Endothelial cell of umbilical vein (primary cell): Measurements from ENCODE around the gene PIK3R1. TPM values are rescaled to one million over a fixed set of nuclear protein-coding genes. Genes with fewer than 3 reads are reported as not detected.

Experiments used
- BruUV-seq: library from RNA; stranded (reverse); fragments of 400-500 nt; replicated peaks from 2 replicates; lab custom pipeline; 2021; lab: Mats Ljungman, UMichigan
- CTCF ChIA-PET: fragments of 300-600, 350-600 bp; sonication (Branson Sonifier 250); formaldehyde crosslinking; loops from one replicate; lab custom pipeline; 2021; ENCODE audit warnings: antibody characterized with exemption, inconsistent platforms; lab: Charles Lee
- POLR2A ChIA-PET: fragments of 300-600, 350-600 bp; sonication (Branson Sonifier 250); formaldehyde crosslinking; loops from one replicate; lab custom pipeline; 2021; ENCODE audit warnings: antibody characterized with exemption, inconsistent platforms; lab: Charles Lee
- DNase-seq: peaks from one replicate; pipeline ENCODE4 v3.0.0-alpha.2; 2011; ENCODE audit warnings: low read depth, low spot score
- FAIRE-seq: peaks from 2 replicates; lab custom pipeline; 2011; peaks lifted over from hg19 to GRCh38; lab: Jason Lieb, UNC
- H2AFZ ChIP-seq: 2 replicates; pipeline ENCODE4 v1.6.0; 2012; ENCODE audit warnings: low read depth, low read length, control low read depth, inconsistent platforms
- H3K27ac ChIP-seq: 2 replicates; pipeline ENCODE4 v1.5.1; 2011; ENCODE audit warnings: low read depth, mild to moderate bottlenecking, control low read depth, low read length, moderate library complexity; ENCODE audit not compliant: insufficient read depth
- H3K27me3 ChIP-seq, 2 experiments: 2 replicates each; pipeline versions ENCODE4 v1.6.0 to v1.6.1; 2011; ENCODE audit warnings: low read length in 2 of 2, mixed read lengths in 1 of 2; ENCODE audit not compliant: control insufficient read depth in 2 of 2, insufficient read depth in 2 of 2
- H3K36me3 ChIP-seq, 2 experiments: 2 replicates in 1 of 2; 3 replicates in 1 of 2; pipeline ENCODE4 v1.5.1; 2011; ENCODE audit warnings: low read length in 2 of 2, mild to moderate bottlenecking in 1 of 2, moderate library complexity in 1 of 2; ENCODE audit not compliant: control insufficient read depth in 2 of 2, insufficient read depth in 2 of 2; ENCODE audit errors: extremely low read depth in 1 of 2
- H3K4me1 ChIP-seq: 3 replicates; pipeline ENCODE4 v1.5.1; 2011; ENCODE audit warnings: mild to moderate bottlenecking, low read length; ENCODE audit not compliant: control insufficient read depth, insufficient read depth; ENCODE audit errors: extremely low read depth
- H3K4me2 ChIP-seq: 2 replicates; pipeline ENCODE4 v1.6.1; 2011; ENCODE audit warnings: low read length, control low read depth, mixed read lengths; ENCODE audit not compliant: insufficient read depth
- H3K4me3 ChIP-seq, 3 experiments: fragments of 200-600 bp in 1 of 3; sonication (generic), shearing (Covaris generic) in 1 of 3; replicated peaks in 1 of 3; 2 replicates each; pipeline ENCODE4 v1.5.1; 2011 to 2016; ENCODE audit warnings: control low read depth in 3 of 3, low read length in 3 of 3, mild to moderate bottlenecking in 2 of 3, inconsistent platforms in 1 of 3, low read depth in 1 of 3, moderate library complexity in 1 of 3; ENCODE audit not compliant: insufficient read depth in 1 of 3
- H3K79me2 ChIP-seq: 2 replicates; pipeline ENCODE4 v1.6.0; 2012; ENCODE audit warnings: low read length, inconsistent platforms; ENCODE audit not compliant: control insufficient read depth, insufficient read depth
- H3K9ac ChIP-seq: replicated peaks from 2 replicates; pipeline ENCODE3; 2011; ENCODE audit warnings: low read length, control low read depth; ENCODE audit not compliant: insufficient read depth; ENCODE audit errors: extremely low read depth
- H3K9me1 ChIP-seq: replicated peaks from 3 replicates; pipeline ENCODE4 v1.6.0; 2011; ENCODE audit warnings: mild to moderate bottlenecking, low read length; ENCODE audit not compliant: control insufficient read depth, insufficient read depth; ENCODE audit errors: extremely low read depth
- H3K9me3 ChIP-seq: replicated peaks from 2 replicates; pipeline ENCODE4 v1.5.1; 2012; ENCODE audit warnings: low read length, inconsistent platforms; ENCODE audit not compliant: control insufficient read depth, insufficient read depth
- H4K20me1 ChIP-seq: replicated peaks from 2 replicates; pipeline ENCODE3; 2011; ENCODE audit warnings: mild to moderate bottlenecking, low read length; ENCODE audit not compliant: control insufficient read depth, insufficient read depth; ENCODE audit errors: extremely low read depth
- CTCF ChIP-seq, 2 donors: IDR thresholded peaks; 1 replicate in 1 of 2; 2 replicates in 1 of 2; pipeline ENCODE4 v1.5.1; 2011; ENCODE audit warnings: low read length in 2 of 2, mild to moderate bottlenecking in 2 of 2, moderate library complexity in 2 of 2, control low read depth in 1 of 2, inconsistent platforms in 1 of 2, low read depth in 1 of 2; ENCODE audit not compliant: insufficient read depth in 1 of 2; ENCODE audit errors: extremely low read depth in 1 of 2
- EZH2 ChIP-seq: IDR thresholded peaks from 2 replicates; pipeline ENCODE4 v1.6.1; 2012; ENCODE audit warnings: borderline replicate concordance, low read depth, mild to moderate bottlenecking, moderate library complexity, low read length, inconsistent platforms; ENCODE audit not compliant: severe bottlenecking
- FOS ChIP-seq: IDR thresholded peaks from 2 replicates; pipeline ENCODE4 v1.6.1; 2011; ENCODE audit warnings: mild to moderate bottlenecking, low read length, moderate library complexity, borderline replicate concordance; ENCODE audit not compliant: insufficient read depth
- GATA2 ChIP-seq: IDR thresholded peaks from 2 replicates; pipeline ENCODE4 v1.7.0; 2011; ENCODE audit warnings: low read depth, mild to moderate bottlenecking, moderate library complexity, mixed read lengths, low read length; ENCODE audit not compliant: insufficient read length, insufficient read depth
- JUN ChIP-seq: IDR thresholded peaks from 2 replicates; pipeline ENCODE4 v1.6.1; 2011; ENCODE audit warnings: borderline replicate concordance, low read depth; ENCODE audit not compliant: insufficient read length, insufficient read depth
- MAX ChIP-seq: IDR thresholded peaks from 2 replicates; pipeline ENCODE4 v1.6.1; 2011; ENCODE audit not compliant: insufficient read depth, insufficient read length
- MYC ChIP-seq: IDR thresholded peaks from one replicate; pipeline ENCODE4 v1.6.1; 2011; ENCODE audit warnings: mild to moderate bottlenecking, low read depth, low read length
- POLR2A ChIP-seq: IDR thresholded peaks from 2 replicates; pipeline ENCODE4 v1.6.1; 2012; ENCODE audit warnings: low read depth, mild to moderate bottlenecking, control low read depth, low read length
- POLR2AphosphoS5 ChIP-seq: IDR thresholded peaks from 2 replicates; pipeline ENCODE4 v1.6.1; 2012; ENCODE audit warnings: low read depth, mild to moderate bottlenecking, control low read depth, low read length, moderate library complexity; ENCODE audit not compliant: insufficient read depth
- dilution Hi-C: fragments of 300-500 bp; cut with MboI; formaldehyde crosslinking; loops from one replicate; pipeline ENCODE4 v1.15.0; 2019; ENCODE audit warnings: low sequenced_read_pairs; ENCODE audit not compliant: extremely low pct_ligation_motif_present
- intact Hi-C: fragments of 100-400 bp; cut with micrococcal nuclease; formaldehyde crosslinking; loops from one replicate; pipeline ENCODE4 v1.10.0; 2022
- polyA plus RNA-seq, 4 experiments: library from polyadenylated mRNA; depleted of rRNA in 3 of 4; stranded (reverse) in 3 of 4; unstranded in 1 of 4; fragments of >200 nt; gene quantifications; 2 replicates each; pipeline versions ENCODE4 v1.2.1 to v1.2.3, GENCODE V29; 2011 to 2012; ENCODE audit warnings: missing spikeins in 1 of 4
- total RNA-seq: library from RNA; stranded (reverse); gene quantifications from 2 replicates; pipeline ENCODE4 v1.2.3, GENCODE V29; 2021

PIK3R1 gene
- total and polyA plus RNA-seq, 2 donors (not counting 3 experiments of a cell fraction or from before 2014, with no cell fraction given) = 2.8 to 30.0 TPM

- H3K4me3 ChIP-seq = no peak overlapping the region
- H3K27me3 ChIP-seq = no peaks in the 10 kb centered on the region
- H3K4me1 ChIP-seq = peaks cover 8% of the 10 kb centered on the region
- POLR2A ChIA-PET = no interaction called here
- H4K20me1 ChIP-seq = no peaks in the 10 kb centered on the region
- no peak overlapping the region for H3K4me2 ChIP-seq
- no peaks in the 10 kb centered on the region for H3K9me3 ChIP-seq
- intact Hi-C loops (no loop called here), dilution Hi-C loops (no loop called here)
- no peak overlapping the region for H3K27ac ChIP-seq
- CTCF ChIA-PET = interaction anchor here (0.9 kb wide), 1 partner anchor 15 kb away, joined by 3 read pairs; no protein-coding TSS in a partner anchor
- no peaks in the 10 kb centered on the region for H3K79me2 ChIP-seq
- H3K36me3 ChIP-seq = no peaks in the 10 kb centered on the region
- no peak for TF ChIP-seq POLR2A
- TF ChIP-seq FOS = no peak
- TF ChIP-seq CTCF (IDR thresholded peaks at IDR 0.05; ENCODE audit: extremely low read depth in 1 of 2, insufficient read depth in 1 of 2, low read depth in 1 of 2, low read length in 2 of 2) = no peak
- TF ChIP-seq POLR2AphosphoS5 = no peak
- TF ChIP-seq MAX = no peak
- TF ChIP-seq MYC = no peak
- TF ChIP-seq JUN = no peak
- no peak for TF ChIP-seq EZH2
- TF ChIP-seq GATA2 = no peak
- H3K9ac ChIP-seq = no peak overlapping the region
- no peak overlapping the region for H2AFZ ChIP-seq
- no peaks in the 10 kb centered on the region for H3K9me1 ChIP-seq
- DNase-seq (no peak), FAIRE-seq (no peak)
- no TSS peak for BruUV-seq
Measured at GRCh38 chr5:68316469-68316868, 100.9 kb downstream of the PIK3R1 start.
